OCI-LY3 (cell line): ENCODE results near the gene NELL2.

ENCODE experiments used
- H2AFZ ChIP-seq: fragments of 200-600, 300-600 bp; shearing (Covaris generic); 2 replicates; pipeline ENCODE4 v1.6.0; 2014; ENCODE audit warnings: antibody characterized with exemption, low read depth, low read length
- H3K27ac ChIP-seq: fragments of 200-600, 300-600 bp; sonication (generic); 2 replicates; pipeline ENCODE4 v1.5.1; 2014; ENCODE audit warnings: mild to moderate bottlenecking, low read length, moderate library complexity, mixed read lengths
- H3K27me3 ChIP-seq: fragments of 200-600, 300-600 bp; sonication (generic); 2 replicates; pipeline ENCODE4 v1.6.1; 2014; ENCODE audit warnings: low read depth, low read length, mixed read lengths
- H3K36me3 ChIP-seq: fragments of 200-600, 300-600 bp; sonication (generic); replicated peaks from 2 replicates; pipeline ENCODE3; 2014; ENCODE audit warnings: low read depth, low read length, mixed read lengths
- H3K4me1 ChIP-seq: fragments of 300-600, 200-600 bp; sonication (generic); 2 replicates; pipeline ENCODE4 v1.6.1; 2014; ENCODE audit warnings: low read length, mixed read lengths
- H3K4me2 ChIP-seq: fragments of 200-600, 300-600 bp; sonication (generic); 2 replicates; pipeline ENCODE4 v1.6.1; 2014; ENCODE audit warnings: low read length, mixed read lengths
- H3K4me3 ChIP-seq: fragments of 300-600, 200-600 bp; sonication (generic); 2 replicates; pipeline ENCODE4 v1.5.1; 2014; ENCODE audit warnings: antibody characterized with exemption, mild to moderate bottlenecking, low read length, moderate library complexity
- H3K79me2 ChIP-seq: fragments of 300-600, 200-600 bp; shearing (Covaris generic); 2 replicates; pipeline ENCODE4 v1.6.1; 2014; ENCODE audit warnings: mild to moderate bottlenecking, low read length, mixed read lengths
- H3K9ac ChIP-seq: fragments of 300-600, 200-600 bp; shearing (Covaris generic); 2 replicates; pipeline ENCODE4 v1.6.0; 2014; ENCODE audit warnings: mild to moderate bottlenecking, low read length, moderate library complexity
- H3K9me3 ChIP-seq: fragments of 200-600, 300-600 bp; shearing (Covaris generic); 2 replicates; pipeline ENCODE4 v1.6.1; 2014; ENCODE audit warnings: low read length, mixed read lengths; ENCODE audit not compliant: insufficient read depth
- H4K20me1 ChIP-seq: fragments of 200-600, 300-600 bp; sonication (generic); 2 replicates; pipeline ENCODE4 v1.6.1; 2016; ENCODE audit warnings: low read length, mixed read lengths; ENCODE audit not compliant: insufficient read depth
- EZH2phosphoT487 ChIP-seq: fragments of 200-600 bp; shearing (Covaris generic); IDR thresholded peaks from 2 replicates; pipeline ENCODE4 v1.6.1; 2018; ENCODE audit warnings: antibody characterized with exemption, mixed run types, low read depth
- TF ChIP-seq, protein P1 (sequence below): fragments of 200-600, 300-600 bp; sonication (generic); IDR thresholded peaks from 2 replicates; pipeline ENCODE4 v1.5.1; 2014; ENCODE audit warnings: antibody characterized with exemption, low read length, low read depth

NELL2 gene

DNA sequence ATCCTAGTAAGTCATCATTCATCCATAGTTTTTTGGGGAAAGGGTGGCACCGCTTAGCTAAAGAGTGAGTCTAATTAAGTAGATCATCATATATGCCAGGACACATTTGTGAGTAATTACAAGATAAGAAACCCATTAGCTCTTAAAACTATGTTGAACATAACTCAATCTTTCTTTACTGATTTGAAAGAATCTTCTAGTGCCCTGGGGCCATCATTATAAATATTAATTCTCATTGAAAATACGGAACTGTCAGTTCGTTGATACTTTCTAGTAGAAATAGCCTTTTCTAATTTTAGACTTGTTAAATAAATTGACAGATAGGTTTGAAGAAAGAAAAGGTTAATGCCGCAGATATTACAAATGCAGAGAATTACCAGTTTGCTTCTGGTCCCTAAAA, 312.6 kb downstream of the NELL2 start:
- Histone ChIP-seq H3K9ac (no peak overlapping the region), H3K4me1 (no peaks in the 10 kb centered on the region), H4K20me1 (no peaks in the 10 kb centered on the region), H3K4me3 (no peak overlapping the region), H3K27ac (no peak overlapping the region), H3K4me2 (no peak overlapping the region), H3K36me3 (no peaks in the 10 kb centered on the region), H3K9me3 (no peaks in the 10 kb centered on the region), H3K27me3 (no peaks in the 10 kb centered on the region), H2AFZ (no peak overlapping the region), H3K79me2 (no peaks in the 10 kb centered on the region)
- TF ChIP-seq, protein P1, sequence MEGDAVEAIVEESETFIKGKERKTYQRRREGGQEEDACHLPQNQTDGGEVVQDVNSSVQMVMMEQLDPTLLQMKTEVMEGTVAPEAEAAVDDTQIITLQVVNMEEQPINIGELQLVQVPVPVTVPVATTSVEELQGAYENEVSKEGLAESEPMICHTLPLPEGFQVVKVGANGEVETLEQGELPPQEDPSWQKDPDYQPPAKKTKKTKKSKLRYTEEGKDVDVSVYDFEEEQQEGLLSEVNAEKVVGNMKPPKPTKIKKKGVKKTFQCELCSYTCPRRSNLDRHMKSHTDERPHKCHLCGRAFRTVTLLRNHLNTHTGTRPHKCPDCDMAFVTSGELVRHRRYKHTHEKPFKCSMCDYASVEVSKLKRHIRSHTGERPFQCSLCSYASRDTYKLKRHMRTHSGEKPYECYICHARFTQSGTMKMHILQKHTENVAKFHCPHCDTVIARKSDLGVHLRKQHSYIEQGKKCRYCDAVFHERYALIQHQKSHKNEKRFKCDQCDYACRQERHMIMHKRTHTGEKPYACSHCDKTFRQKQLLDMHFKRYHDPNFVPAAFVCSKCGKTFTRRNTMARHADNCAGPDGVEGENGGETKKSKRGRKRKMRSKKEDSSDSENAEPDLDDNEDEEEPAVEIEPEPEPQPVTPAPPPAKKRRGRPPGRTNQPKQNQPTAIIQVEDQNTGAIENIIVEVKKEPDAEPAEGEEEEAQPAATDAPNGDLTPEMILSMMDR: no peak
- no peak for TF ChIP-seq EZH2phosphoT487

DNA sequence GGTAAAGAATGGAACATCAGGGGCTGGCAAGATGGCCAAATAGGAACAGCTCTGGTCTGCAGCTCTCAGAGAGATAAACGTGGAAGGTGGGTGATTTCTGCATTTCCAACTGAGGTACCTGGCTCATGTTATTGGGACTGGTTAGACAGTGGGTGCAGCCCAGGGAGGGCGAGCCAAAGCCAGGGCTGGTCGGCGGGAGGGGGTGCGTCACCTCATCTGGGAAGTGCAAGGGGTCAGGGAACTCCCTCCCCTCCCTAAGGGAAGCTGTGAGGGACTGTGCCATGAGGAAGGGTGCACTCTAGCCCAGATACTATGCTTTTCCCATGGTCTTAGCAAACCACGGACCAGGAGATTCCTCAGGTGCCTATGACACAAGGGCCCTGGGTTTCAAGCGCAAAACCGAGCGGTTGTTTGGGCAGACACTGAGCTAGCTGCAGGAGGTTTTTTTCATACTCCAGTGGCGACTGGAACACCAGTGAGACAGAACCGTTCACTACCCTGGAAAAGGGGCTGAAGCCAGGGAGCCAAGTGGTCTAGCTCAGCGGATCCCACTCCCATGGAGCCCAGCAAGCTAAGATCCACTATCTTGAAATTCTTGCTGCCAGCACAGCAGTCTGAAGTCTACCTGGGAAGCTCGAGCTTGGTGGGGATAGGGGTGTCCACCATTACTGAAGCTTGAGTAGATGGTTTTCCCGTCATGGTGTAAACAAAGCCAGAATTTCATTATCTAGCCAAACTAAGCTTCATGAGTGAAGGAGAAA, 317.6 kb downstream of the NELL2 start:
- no peak for TF ChIP-seq EZH2phosphoT487
- TF ChIP-seq, protein P1: no peak
- no peak overlapping the region for H2AFZ ChIP-seq
- H3K4me2 ChIP-seq: no peak overlapping the region
- H3K27me3 ChIP-seq: no peaks in the 10 kb centered on the region
- no peak overlapping the region for H3K4me3 ChIP-seq
- no peak overlapping the region for H3K27ac ChIP-seq
- no peaks in the 10 kb centered on the region for H3K79me2 ChIP-seq
- H3K4me1 ChIP-seq: no peaks in the 10 kb centered on the region
- no peak overlapping the region for H3K9ac ChIP-seq
- no peaks in the 10 kb centered on the region for H3K36me3 ChIP-seq
- no peaks in the 10 kb centered on the region for H4K20me1 ChIP-seq
- H3K9me3 ChIP-seq: no peaks in the 10 kb centered on the region

DNA sequence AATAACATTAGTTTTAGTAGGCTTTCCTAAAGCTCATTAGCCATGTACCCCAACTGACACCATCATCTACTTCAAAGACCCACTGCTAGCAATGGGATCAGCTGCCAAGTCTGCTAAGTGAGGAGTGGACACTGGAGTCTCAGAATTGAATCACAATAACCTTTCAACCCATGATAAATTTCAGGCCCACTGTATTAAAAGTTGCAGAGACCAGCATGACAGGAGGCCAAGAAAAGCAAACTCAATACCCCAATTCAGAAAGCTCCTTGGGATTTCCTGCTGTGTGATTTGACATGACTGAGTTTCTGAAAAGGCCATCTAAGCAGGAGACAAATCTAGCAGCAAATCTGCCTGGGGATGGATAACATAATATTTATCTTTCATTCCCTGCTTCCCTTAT, 320.7 kb downstream of the NELL2 start:
- no peaks in the 10 kb centered on the region for H3K36me3 ChIP-seq
- no peak overlapping the region for H2AFZ ChIP-seq
- no peak overlapping the region for H3K4me2 ChIP-seq
- TF ChIP-seq EZH2phosphoT487: no peak
- TF ChIP-seq, protein P1: no peak
- no peak overlapping the region for H3K4me3 ChIP-seq
- no peaks in the 10 kb centered on the region for H3K9me3 ChIP-seq
- H3K27ac ChIP-seq: no peak overlapping the region
- H4K20me1 ChIP-seq: no peaks in the 10 kb centered on the region
- no peak overlapping the region for H3K9ac ChIP-seq
- H3K79me2 ChIP-seq: no peaks in the 10 kb centered on the region
- no peaks in the 10 kb centered on the region for H3K27me3 ChIP-seq
- H3K4me1 ChIP-seq: no peaks in the 10 kb centered on the region

DNA sequence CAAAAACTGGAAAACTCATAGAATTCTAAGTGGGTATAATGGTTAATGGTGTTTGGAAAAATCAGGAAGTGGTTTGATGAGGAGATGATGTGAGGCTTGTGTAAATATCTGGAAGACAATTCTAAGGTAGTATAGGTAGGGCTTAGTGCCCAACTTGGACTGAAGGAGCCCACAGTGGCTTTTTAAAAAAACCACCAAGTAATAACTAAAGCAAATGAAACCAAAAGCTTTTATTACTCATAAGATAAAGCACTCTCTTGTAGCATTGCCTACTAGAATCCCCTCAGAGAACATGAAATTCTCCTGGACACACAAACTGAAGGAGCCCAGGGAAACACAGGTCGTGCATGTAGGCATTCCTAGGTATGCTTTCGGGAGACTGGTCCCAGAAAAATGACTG, 324.5 kb downstream of the NELL2 start:
- Histone ChIP-seq H3K4me1 (no peaks in the 10 kb centered on the region), H3K4me3 (no peak overlapping the region), H4K20me1 (no peaks in the 10 kb centered on the region), H3K36me3 (no peaks in the 10 kb centered on the region), H3K9me3 (no peaks in the 10 kb centered on the region), H3K27me3 (no peaks in the 10 kb centered on the region), H2AFZ (no peak overlapping the region), H3K4me2 (no peak overlapping the region), H3K9ac (no peak overlapping the region), H3K27ac (no peak overlapping the region), H3K79me2 (no peaks in the 10 kb centered on the region)
- TF ChIP-seq, protein P1: no peak
